Neural progenitor cell (in vitro differentiated cells): ENCODE data around the gene LRRC49. TPM values are rescaled to one million over a fixed set of nuclear protein-coding genes. Genes with fewer than 3 reads are reported as not detected.

Experiments
- DNase-seq: peaks from one replicate; pipeline ENCODE4 v3.0.0-alpha.2; 2016; ENCODE audit warnings: low spot score
- H2AFZ ChIP-seq: fragments of 200-600 bp; sonication (generic); replicated peaks from 2 replicates; pipeline ENCODE4 v1.6.1; 2016; ENCODE audit warnings: antibody characterized with exemption
- H3F3A ChIP-seq: fragments of 200-600 bp; sonication (generic); 2 replicates; pipeline ENCODE4 v1.6.1; 2016; ENCODE audit warnings: antibody characterized with exemption, low read depth
- H3K27ac ChIP-seq: fragments of 200-600 bp; sonication (generic); 2 replicates; pipeline ENCODE4 v1.5.1; 2016; ENCODE audit warnings: mild to moderate bottlenecking
- H3K27me3 ChIP-seq: fragments of 200-600 bp; sonication (generic); 2 replicates; pipeline ENCODE4 v1.6.1; 2016; ENCODE audit warnings: mild to moderate bottlenecking, moderate library complexity
- H3K36me3 ChIP-seq: fragments of 200-600 bp; sonication (generic); 2 replicates; pipeline ENCODE4 v1.5.1; 2016
- H3K4me1 ChIP-seq: fragments of 200-600 bp; sonication (generic); 2 replicates; pipeline ENCODE4 v1.6.1; 2016; ENCODE audit warnings: mixed run types
- H3K4me2 ChIP-seq: fragments of 200-600 bp; sonication (generic); 2 replicates; pipeline ENCODE4 v1.6.1; 2016
- H3K4me3 ChIP-seq: fragments of 200-600 bp; sonication (generic); 2 replicates; pipeline ENCODE4 v1.5.1; 2016
- H3K79me2 ChIP-seq: fragments of 200-600 bp; sonication (generic); 2 replicates; pipeline ENCODE4 v1.6.1; 2016; ENCODE audit warnings: low read depth
- H3K9ac ChIP-seq: fragments of 200-600 bp; sonication (generic); 2 replicates; pipeline ENCODE4 v1.6.1; 2016
- H3K9me3 ChIP-seq: fragments of 200-600 bp; sonication (generic); 2 replicates; pipeline ENCODE4 v1.5.1; 2016; ENCODE audit warnings: low read depth
- H4K20me1 ChIP-seq: fragments of 200-600 bp; sonication (generic); 2 replicates; pipeline ENCODE4 v1.6.1; 2016; ENCODE audit warnings: low read depth
- H3K27ac Mint-ChIP-seq: 3 replicates; pipeline ENCODE4 v1.8.0; 2021; ENCODE audit warnings: mixed read lengths
- H3K27me3 Mint-ChIP-seq: 2 replicates; pipeline ENCODE4 v1.8.0; 2022; ENCODE audit warnings: low read depth, mild to moderate bottlenecking, inconsistent platforms, moderate library complexity, mixed read lengths; ENCODE audit not compliant: insufficient read depth
- H3K36me3 Mint-ChIP-seq: 3 replicates; pipeline ENCODE4 v1.8.0; 2021; ENCODE audit warnings: mixed read lengths
- H3K4me1 Mint-ChIP-seq: 3 replicates; pipeline ENCODE4 v1.8.0; 2021; ENCODE audit warnings: mixed read lengths
- H3K4me3 Mint-ChIP-seq: 3 replicates; pipeline ENCODE4 v1.8.0; 2021; ENCODE audit warnings: mild to moderate bottlenecking, moderate library complexity, mixed read lengths
- H3K9me3 Mint-ChIP-seq: 3 replicates; pipeline ENCODE4 v1.8.0; 2020; ENCODE audit warnings: mixed read lengths
- CTCF ChIP-seq: fragments of 200-600 bp; sonication (generic); IDR thresholded peaks from 2 replicates; pipeline ENCODE4 v1.5.1; 2017; ENCODE audit warnings: antibody characterized with exemption, mild to moderate bottlenecking
- EZH2 ChIP-seq: fragments of 200-600 bp; sonication (generic); IDR thresholded peaks from 2 replicates; pipeline ENCODE4 v1.6.1; 2017; ENCODE audit warnings: antibody characterized with exemption, mild to moderate bottlenecking, moderate library complexity
- EZH2phosphoT487 ChIP-seq: fragments of 200-600 bp; sonication (generic); IDR thresholded peaks from 2 replicates; pipeline ENCODE4 v1.6.1; 2017; ENCODE audit warnings: antibody characterized with exemption
- total RNA-seq: library from RNA; depleted of rRNA; stranded (reverse); fragments of >200 nt; gene quantifications from 2 replicates; pipeline ENCODE4 v1.2.3, GENCODE V29; 2015; ENCODE audit warnings: low replicate concordance

LRRC49 gene
- total RNA-seq, 1 donor from 2014 or later = 62.4 TPM

DNA sequence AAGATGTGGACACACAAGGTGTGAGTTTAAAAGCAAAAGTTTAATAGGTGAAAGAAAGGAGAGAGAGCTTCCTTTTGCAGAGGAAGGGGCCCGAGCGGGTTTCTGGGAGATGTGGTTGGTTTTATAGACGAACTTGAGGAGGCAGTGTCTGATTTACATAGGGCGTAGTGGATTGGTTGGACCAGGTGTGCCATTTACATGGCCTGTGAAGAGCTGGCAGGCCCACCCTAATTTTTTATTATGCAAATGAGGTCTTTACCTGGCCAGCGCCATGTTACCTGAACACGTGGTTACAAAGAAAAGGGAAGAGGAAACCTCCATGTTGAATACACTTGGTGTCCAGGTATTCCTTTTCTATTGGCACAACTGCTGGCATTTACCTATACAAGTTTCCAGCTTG is 179.8 kb downstream of the LRRC49 start:
- H3K9ac ChIP-seq = no peak overlapping the region
- no peaks in the 10 kb centered on the region for H4K20me1 ChIP-seq
- Mint-ChIP-seq H3K9me3 (peaks cover 3% of the 10 kb centered on the region), H3K27ac (no peak overlapping the region), H3K27me3 (no peaks in the 10 kb centered on the region), H3K4me1 (no peaks in the 10 kb centered on the region), H3K4me3 (no peak overlapping the region), H3K36me3 (no peaks in the 10 kb centered on the region)
- no peaks in the 10 kb centered on the region for H3K36me3 ChIP-seq
- no peaks in the 10 kb centered on the region for H3K4me1 ChIP-seq
- H3K27ac ChIP-seq = no peak overlapping the region
- H3K79me2 ChIP-seq = no peaks in the 10 kb centered on the region
- H3F3A ChIP-seq = no peaks in the 10 kb centered on the region
- H3K9me3 ChIP-seq = no peaks in the 10 kb centered on the region
- no peak overlapping the region for H3K4me2 ChIP-seq
- H2AFZ ChIP-seq = no peak overlapping the region
- no peak overlapping the region for H3K4me3 ChIP-seq
- DNase-seq = no peak
- TF ChIP-seq EZH2phosphoT487 (no peak), CTCF (no peak), EZH2 (no peak)
- no peaks in the 10 kb centered on the region for H3K27me3 ChIP-seq

DNA sequence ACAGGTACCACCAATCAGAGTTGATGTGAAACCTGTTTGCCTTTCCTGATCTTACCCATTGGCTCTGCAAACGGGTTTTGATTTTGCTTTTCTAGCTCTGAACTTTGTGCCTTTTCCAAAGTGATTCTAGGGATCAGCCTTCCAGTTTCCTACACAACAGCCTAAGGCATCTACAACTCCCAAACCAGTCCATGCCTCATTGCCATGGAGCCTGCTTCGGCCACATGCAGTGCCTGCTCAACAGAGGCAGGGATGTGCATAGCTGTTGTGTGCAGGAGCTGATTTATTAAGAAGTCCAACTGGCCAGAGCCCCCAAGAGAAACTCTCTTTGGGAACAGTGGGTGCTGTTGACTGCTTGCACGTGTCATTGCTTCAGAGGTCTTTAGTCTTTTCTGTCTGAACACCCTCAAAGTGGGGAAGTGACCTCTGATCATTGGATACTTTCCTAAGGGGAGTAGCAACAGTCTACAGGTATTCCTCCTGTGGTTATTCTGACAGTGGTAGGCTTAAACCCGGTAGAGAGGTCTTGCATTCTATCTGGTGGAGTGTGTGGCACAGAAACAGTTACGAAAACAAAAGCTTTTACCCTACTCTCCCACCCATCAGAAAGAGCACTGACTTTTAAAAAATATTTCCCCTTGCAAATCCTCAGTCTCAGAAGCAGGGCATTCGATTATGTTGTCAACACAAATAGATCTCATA is 186.0 kb downstream of the LRRC49 start:
- Mint-ChIP-seq H3K4me3 (no peak overlapping the region), H3K9me3 (peaks cover 9% of the 10 kb centered on the region), H3K27me3 (peaks cover 12% of the 10 kb centered on the region), H3K36me3 (no peaks in the 10 kb centered on the region), H3K4me1 (peaks cover under 1% of the 10 kb centered on the region), H3K27ac (no peak overlapping the region)
- no peaks in the 10 kb centered on the region for H3K36me3 ChIP-seq
- H3K27me3 ChIP-seq = no peaks in the 10 kb centered on the region
- H2AFZ ChIP-seq = no peak overlapping the region
- peaks cover 2% of the 10 kb centered on the region for H3K4me1 ChIP-seq
- no peaks in the 10 kb centered on the region for H3F3A ChIP-seq
- H3K9ac ChIP-seq = no peak overlapping the region
- no peaks in the 10 kb centered on the region for H3K9me3 ChIP-seq
- no peak for DNase-seq
- H3K4me2 ChIP-seq = no peak overlapping the region
- H3K27ac ChIP-seq = no peak overlapping the region
- no peaks in the 10 kb centered on the region for H4K20me1 ChIP-seq
- no peak overlapping the region for H3K4me3 ChIP-seq
- no peaks in the 10 kb centered on the region for H3K79me2 ChIP-seq
- TF ChIP-seq EZH2 = no peak
- no peak for TF ChIP-seq CTCF
- TF ChIP-seq EZH2phosphoT487 = no peak

DNA sequence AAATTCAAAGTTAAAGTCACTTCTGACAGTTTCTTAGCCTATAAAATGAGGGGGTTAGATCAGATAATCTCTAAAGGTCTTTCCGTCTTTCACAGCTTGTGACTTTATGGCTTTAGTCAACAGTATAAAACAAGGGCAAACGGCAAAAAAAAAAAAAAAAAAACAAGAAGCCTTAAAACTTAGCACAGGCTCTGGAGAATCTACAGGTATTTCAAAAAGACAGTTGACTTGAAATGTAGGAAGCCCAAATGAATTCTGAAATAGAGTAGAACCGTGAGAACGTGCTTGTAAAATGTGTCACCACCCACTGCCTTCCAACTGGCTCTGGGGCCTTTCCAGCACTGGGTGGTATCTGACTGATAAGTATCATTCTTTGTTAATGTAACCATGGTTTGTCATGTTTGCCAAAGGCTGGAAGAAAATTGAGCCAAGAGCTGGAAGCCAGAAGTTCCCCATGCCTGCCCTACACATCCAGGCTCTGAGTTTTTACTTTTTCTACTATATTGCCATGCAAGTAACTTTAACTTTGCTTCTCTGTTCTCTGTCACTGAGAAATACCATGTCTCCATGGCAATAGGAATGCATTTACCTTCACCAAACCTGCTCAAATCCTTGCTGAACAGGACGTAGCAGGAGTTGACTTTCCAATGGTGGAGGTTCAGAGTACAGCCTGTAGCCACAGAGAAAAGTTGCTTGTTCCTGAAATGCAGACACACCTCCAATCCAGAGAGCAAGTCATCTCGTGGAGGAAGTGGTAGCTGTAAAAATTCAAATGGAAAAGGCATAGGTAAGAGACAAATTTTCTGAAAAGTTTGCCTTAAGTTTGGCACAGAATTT is 186.8 kb downstream of the LRRC49 start:
- Histone ChIP-seq H3K27me3 (no peaks in the 10 kb centered on the region), H3K4me1 (peaks cover 5% of the 10 kb centered on the region), H3K4me3 (no peak overlapping the region), H2AFZ (no peak overlapping the region), H3K27ac (no peak overlapping the region), H3K9ac (no peak overlapping the region), H4K20me1 (no peaks in the 10 kb centered on the region), H3K79me2 (no peaks in the 10 kb centered on the region), H3K36me3 (no peaks in the 10 kb centered on the region), H3F3A (peaks cover 1% of the 10 kb centered on the region), H3K9me3 (no peaks in the 10 kb centered on the region), H3K4me2 (no peak overlapping the region)
- DNase-seq = no peak
- no peak overlapping the region for H3K4me3 Mint-ChIP-seq
- peaks cover 17% of the 10 kb centered on the region for H3K27me3 Mint-ChIP-seq
- peaks cover 6% of the 10 kb centered on the region for H3K4me1 Mint-ChIP-seq
- H3K9me3 Mint-ChIP-seq = peaks cover 9% of the 10 kb centered on the region
- no peaks in the 10 kb centered on the region for H3K36me3 Mint-ChIP-seq
- TF ChIP-seq EZH2phosphoT487 (no peak), EZH2 (no peak), CTCF (no peak)
- no peak overlapping the region for H3K27ac Mint-ChIP-seq
